GM23338 (cell line): ENCODE measurements around the gene GBX1. TPM values are rescaled to one million over a fixed set of nuclear protein-coding genes. Genes with fewer than 3 reads are reported as not detected.

Experiments used
- ATAC-seq: fragments of 200-7000 bp; cut with Tn5 transposase; 3 replicates; pipeline ENCODE4 v1.9.1; 2020
- DNase-seq: peaks from one replicate; pipeline ENCODE4 v3.0.0-alpha.2; 2015; ENCODE audit warnings: low spot score
- H2AFZ ChIP-seq: fragments of 200-600 bp; sonication (generic); 2 replicates; pipeline ENCODE4 v1.8.0; 2016; ENCODE audit warnings: antibody characterized with exemption, mild to moderate bottlenecking, moderate library complexity
- H3F3A ChIP-seq: fragments of 200-600 bp; sonication (generic); replicated peaks from 2 replicates; pipeline ENCODE4 v1.8.0; 2017; ENCODE audit warnings: antibody characterized with exemption, mixed run types, low read depth
- H3K27ac ChIP-seq: fragments of 200-600 bp; sonication (generic); 2 replicates; pipeline ENCODE4 v1.6.1; 2016; ENCODE audit warnings: low read depth
- H3K27me3 ChIP-seq: fragments of 200-600 bp; sonication (generic); 2 replicates; pipeline ENCODE4 v1.8.0; 2016; ENCODE audit warnings: mild to moderate bottlenecking, mixed run types, moderate library complexity; ENCODE audit not compliant: insufficient read depth
- H3K36me3 ChIP-seq: fragments of 200-600 bp; sonication (generic); 2 replicates; pipeline ENCODE4 v1.8.0; 2016; ENCODE audit warnings: mild to moderate bottlenecking; ENCODE audit not compliant: insufficient read depth
- H3K4me1 ChIP-seq: fragments of 200-600 bp; sonication (generic); 2 replicates; pipeline ENCODE4 v1.8.0; 2016; ENCODE audit warnings: mild to moderate bottlenecking, moderate library complexity; ENCODE audit not compliant: insufficient read depth
- H3K4me2 ChIP-seq: fragments of 200-600 bp; sonication (generic); 2 replicates; pipeline ENCODE4 v1.7.1; 2017; ENCODE audit warnings: mixed run types
- H3K4me3 ChIP-seq: fragments of 200-600 bp; sonication (generic); 2 replicates; pipeline ENCODE4 v1.6.1; 2016; ENCODE audit warnings: mixed run types
- H3K79me2 ChIP-seq: fragments of 200-600 bp; sonication (generic); replicated peaks from 2 replicates; pipeline ENCODE4 v1.8.0; 2017; ENCODE audit warnings: mild to moderate bottlenecking; ENCODE audit not compliant: insufficient read depth
- H3K9me2 ChIP-seq: fragments of 200-600 bp; sonication (generic); 2 replicates; pipeline ENCODE4 v1.8.0; 2017; ENCODE audit not compliant: insufficient read depth
- H4K20me1 ChIP-seq: fragments of 200-600 bp; sonication (generic); replicated peaks from 2 replicates; pipeline ENCODE4 v1.8.0; 2017; ENCODE audit warnings: mild to moderate bottlenecking; ENCODE audit not compliant: insufficient read depth
- H3K27ac Mint-ChIP-seq: 2 replicates; pipeline ENCODE4 v1.8.0; 2020; ENCODE audit warnings: inconsistent platforms, mild to moderate bottlenecking, moderate library complexity, mixed read lengths
- H3K27me3 Mint-ChIP-seq: 3 replicates; pipeline ENCODE4 v1.8.0; 2022; ENCODE audit warnings: low read depth, mild to moderate bottlenecking, moderate library complexity, mixed read lengths, inconsistent platforms; ENCODE audit not compliant: insufficient read depth, poor library complexity
- H3K36me3 Mint-ChIP-seq: 3 replicates; pipeline ENCODE4 v1.8.0; 2021; ENCODE audit warnings: low read depth, mild to moderate bottlenecking, inconsistent platforms, moderate library complexity, mixed read lengths
- H3K4me1 Mint-ChIP-seq: 3 replicates; pipeline ENCODE4 v1.8.0; 2020; ENCODE audit warnings: mild to moderate bottlenecking, inconsistent platforms, mixed read lengths
- H3K4me3 Mint-ChIP-seq: 3 replicates; pipeline ENCODE4 v1.8.0; 2021; ENCODE audit warnings: moderate library complexity, mild to moderate bottlenecking, inconsistent platforms, mixed read lengths
- H3K9me3 Mint-ChIP-seq: 3 replicates; pipeline ENCODE4 v1.8.0; 2020; ENCODE audit warnings: moderate library complexity, mild to moderate bottlenecking, inconsistent platforms, mixed read lengths
- CREB1 ChIP-seq: fragments of 250-450 bp; sonication (Bioruptor Pico); IDR thresholded peaks from 2 replicates; pipeline ENCODE4 v1.5.0; 2020; ENCODE audit warnings: low read depth, mild to moderate bottlenecking, moderate library complexity
- EZH2 ChIP-seq: fragments of 200-600 bp; sonication (generic); IDR thresholded peaks from one replicate; pipeline ENCODE4 v1.8.0; 2017; ENCODE audit warnings: antibody characterized with exemption, mild to moderate bottlenecking, low read depth; ENCODE audit not compliant: unreplicated experiment
- EZH2phosphoT487 ChIP-seq: fragments of 200-600 bp; sonication (generic); IDR thresholded peaks from one replicate; pipeline ENCODE4 v1.8.1; 2018; ENCODE audit warnings: antibody characterized with exemption; ENCODE audit not compliant: unreplicated experiment
- JUNB ChIP-seq: IDR thresholded peaks from one replicate; pipeline ENCODE4 v1.6.1; 2016; ENCODE audit warnings: antibody characterized with exemption; ENCODE audit not compliant: unreplicated experiment
- NANOG ChIP-seq: IDR thresholded peaks from 2 replicates; pipeline ENCODE4 v1.6.1; 2016; ENCODE audit warnings: antibody characterized with exemption, borderline replicate concordance
- POLR2AphosphoS5 ChIP-seq: IDR thresholded peaks from 2 replicates; pipeline ENCODE4 v1.6.1; 2016; ENCODE audit warnings: antibody characterized with exemption, low read depth
- STAT1 ChIP-seq: IDR thresholded peaks from one replicate; pipeline ENCODE4 v1.6.1; 2016; ENCODE audit warnings: antibody characterized with exemption; ENCODE audit not compliant: unreplicated experiment
- ZNF114 ChIP-seq: fragments of 250-450 bp; sonication (Bioruptor Pico); IDR thresholded peaks from 2 replicates; pipeline ENCODE4 v1.5.0; 2020; ENCODE audit warnings: mild to moderate bottlenecking, moderate library complexity
- ZNF331 ChIP-seq: fragments of 250-450 bp; sonication (Bioruptor Pico); IDR thresholded peaks from 2 replicates; pipeline ENCODE4 v1.5.0; 2020; ENCODE audit warnings: low read depth, mild to moderate bottlenecking, moderate library complexity
- polyA plus RNA-seq: library from polyadenylated mRNA; unstranded; fragments of >200 nt; fragmentation: Nextera tagmentation; extraction: Ambion mirVana; gene quantifications from 2 replicates; pipeline ENCODE4 v1.2.1, GENCODE V29; 2016
- total RNA-seq: library from RNA; depleted of rRNA; stranded (reverse); fragments of >200 nt; shearing (Covaris generic); gene quantifications from 2 replicates; pipeline ENCODE4 v1.2.3, GENCODE V29; 2014
- TF ChIP-seq, protein P1 (sequence below): IDR thresholded peaks from one replicate; pipeline ENCODE4 v1.6.1; 2018; ENCODE audit warnings: antibody characterized with exemption; ENCODE audit not compliant: unreplicated experiment
- TF ChIP-seq, protein P2 (sequence below): fragments of 250-450 bp; sonication (Bioruptor Pico); IDR thresholded peaks from 2 replicates; pipeline ENCODE4 v1.5.0; 2020; ENCODE audit warnings: mild to moderate bottlenecking, moderate library complexity
- TF ChIP-seq, protein P3 (sequence below): IDR thresholded peaks from 2 replicates; pipeline ENCODE4 v1.6.1; 2016; ENCODE audit warnings: antibody characterized with exemption
- TF ChIP-seq, protein P4 (sequence below), 2 experiments: fragments of 200-600 bp in 1 of 2; sonication (generic) in 1 of 2; conservative IDR thresholded peaks; 2 replicates each; pipeline versions ENCODE4 v1.5.1 to v1.6.1; 2016 to 2017; ENCODE audit warnings: antibody characterized with exemption in 2 of 2, low read depth in 2 of 2, mild to moderate bottlenecking in 2 of 2, moderate library complexity in 1 of 2

Gene GBX1
- total and polyA plus RNA-seq, 2 experiments from 2014 or later = 0.24 TPM; not detected in 1

DNA sequence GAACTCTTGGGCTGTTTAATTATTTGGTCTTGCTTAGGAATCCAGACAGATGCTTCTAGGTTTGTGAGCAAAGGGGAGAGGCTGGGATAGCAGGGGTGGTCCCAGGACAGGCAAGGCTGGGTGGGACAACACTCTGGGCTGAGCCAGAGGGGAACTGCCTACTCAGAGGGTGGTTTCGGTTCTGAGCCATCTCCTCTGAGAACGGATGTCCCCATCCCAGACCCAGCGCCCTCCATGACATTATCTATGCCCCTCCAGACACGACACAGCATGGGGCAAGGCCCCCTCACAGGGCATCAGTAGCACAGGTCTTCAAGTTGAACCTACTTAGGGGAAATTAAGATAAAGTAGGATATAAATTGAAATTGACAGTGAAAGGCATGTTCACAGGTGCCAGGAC is 12.5 kb upstream of the GBX1 start:
- ATAC-seq (no peak), DNase-seq (no peak)
- Mint-ChIP-seq H3K27me3 (peaks cover 16% of the 10 kb centered on the region), H3K27ac (no peak overlapping the region), H3K4me1 (peaks cover 12% of the 10 kb centered on the region), H3K9me3 (peaks cover 6% of the 10 kb centered on the region; the same call in 2 of the 3 replicates), H3K4me3 (no peak overlapping the region), H3K36me3 (no peaks in the 10 kb centered on the region)
- Histone ChIP-seq H3K36me3 (no peaks in the 10 kb centered on the region), H2AFZ (no peak overlapping the region), H3K27me3 (peaks cover 14% of the 10 kb centered on the region), H3K9me2 (0 out of 2 replicates have a peak, but pooled peaks cover 5% of the 10 kb centered on the region), H3K4me2 (no peak overlapping the region), H3K4me3 (no peak overlapping the region), H3K79me2 (no peaks in the 10 kb centered on the region), H3F3A (no peaks in the 10 kb centered on the region), H4K20me1 (no peaks in the 10 kb centered on the region), H3K27ac (no peak overlapping the region), H3K4me1 (no peaks in the 10 kb centered on the region)
- TF ChIP-seq, protein P1, sequence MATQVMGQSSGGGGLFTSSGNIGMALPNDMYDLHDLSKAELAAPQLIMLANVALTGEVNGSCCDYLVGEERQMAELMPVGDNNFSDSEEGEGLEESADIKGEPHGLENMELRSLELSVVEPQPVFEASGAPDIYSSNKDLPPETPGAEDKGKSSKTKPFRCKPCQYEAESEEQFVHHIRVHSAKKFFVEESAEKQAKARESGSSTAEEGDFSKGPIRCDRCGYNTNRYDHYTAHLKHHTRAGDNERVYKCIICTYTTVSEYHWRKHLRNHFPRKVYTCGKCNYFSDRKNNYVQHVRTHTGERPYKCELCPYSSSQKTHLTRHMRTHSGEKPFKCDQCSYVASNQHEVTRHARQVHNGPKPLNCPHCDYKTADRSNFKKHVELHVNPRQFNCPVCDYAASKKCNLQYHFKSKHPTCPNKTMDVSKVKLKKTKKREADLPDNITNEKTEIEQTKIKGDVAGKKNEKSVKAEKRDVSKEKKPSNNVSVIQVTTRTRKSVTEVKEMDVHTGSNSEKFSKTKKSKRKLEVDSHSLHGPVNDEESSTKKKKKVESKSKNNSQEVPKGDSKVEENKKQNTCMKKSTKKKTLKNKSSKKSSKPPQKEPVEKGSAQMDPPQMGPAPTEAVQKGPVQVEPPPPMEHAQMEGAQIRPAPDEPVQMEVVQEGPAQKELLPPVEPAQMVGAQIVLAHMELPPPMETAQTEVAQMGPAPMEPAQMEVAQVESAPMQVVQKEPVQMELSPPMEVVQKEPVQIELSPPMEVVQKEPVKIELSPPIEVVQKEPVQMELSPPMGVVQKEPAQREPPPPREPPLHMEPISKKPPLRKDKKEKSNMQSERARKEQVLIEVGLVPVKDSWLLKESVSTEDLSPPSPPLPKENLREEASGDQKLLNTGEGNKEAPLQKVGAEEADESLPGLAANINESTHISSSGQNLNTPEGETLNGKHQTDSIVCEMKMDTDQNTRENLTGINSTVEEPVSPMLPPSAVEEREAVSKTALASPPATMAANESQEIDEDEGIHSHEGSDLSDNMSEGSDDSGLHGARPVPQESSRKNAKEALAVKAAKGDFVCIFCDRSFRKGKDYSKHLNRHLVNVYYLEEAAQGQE = no peak
- TF ChIP-seq, protein P2, sequence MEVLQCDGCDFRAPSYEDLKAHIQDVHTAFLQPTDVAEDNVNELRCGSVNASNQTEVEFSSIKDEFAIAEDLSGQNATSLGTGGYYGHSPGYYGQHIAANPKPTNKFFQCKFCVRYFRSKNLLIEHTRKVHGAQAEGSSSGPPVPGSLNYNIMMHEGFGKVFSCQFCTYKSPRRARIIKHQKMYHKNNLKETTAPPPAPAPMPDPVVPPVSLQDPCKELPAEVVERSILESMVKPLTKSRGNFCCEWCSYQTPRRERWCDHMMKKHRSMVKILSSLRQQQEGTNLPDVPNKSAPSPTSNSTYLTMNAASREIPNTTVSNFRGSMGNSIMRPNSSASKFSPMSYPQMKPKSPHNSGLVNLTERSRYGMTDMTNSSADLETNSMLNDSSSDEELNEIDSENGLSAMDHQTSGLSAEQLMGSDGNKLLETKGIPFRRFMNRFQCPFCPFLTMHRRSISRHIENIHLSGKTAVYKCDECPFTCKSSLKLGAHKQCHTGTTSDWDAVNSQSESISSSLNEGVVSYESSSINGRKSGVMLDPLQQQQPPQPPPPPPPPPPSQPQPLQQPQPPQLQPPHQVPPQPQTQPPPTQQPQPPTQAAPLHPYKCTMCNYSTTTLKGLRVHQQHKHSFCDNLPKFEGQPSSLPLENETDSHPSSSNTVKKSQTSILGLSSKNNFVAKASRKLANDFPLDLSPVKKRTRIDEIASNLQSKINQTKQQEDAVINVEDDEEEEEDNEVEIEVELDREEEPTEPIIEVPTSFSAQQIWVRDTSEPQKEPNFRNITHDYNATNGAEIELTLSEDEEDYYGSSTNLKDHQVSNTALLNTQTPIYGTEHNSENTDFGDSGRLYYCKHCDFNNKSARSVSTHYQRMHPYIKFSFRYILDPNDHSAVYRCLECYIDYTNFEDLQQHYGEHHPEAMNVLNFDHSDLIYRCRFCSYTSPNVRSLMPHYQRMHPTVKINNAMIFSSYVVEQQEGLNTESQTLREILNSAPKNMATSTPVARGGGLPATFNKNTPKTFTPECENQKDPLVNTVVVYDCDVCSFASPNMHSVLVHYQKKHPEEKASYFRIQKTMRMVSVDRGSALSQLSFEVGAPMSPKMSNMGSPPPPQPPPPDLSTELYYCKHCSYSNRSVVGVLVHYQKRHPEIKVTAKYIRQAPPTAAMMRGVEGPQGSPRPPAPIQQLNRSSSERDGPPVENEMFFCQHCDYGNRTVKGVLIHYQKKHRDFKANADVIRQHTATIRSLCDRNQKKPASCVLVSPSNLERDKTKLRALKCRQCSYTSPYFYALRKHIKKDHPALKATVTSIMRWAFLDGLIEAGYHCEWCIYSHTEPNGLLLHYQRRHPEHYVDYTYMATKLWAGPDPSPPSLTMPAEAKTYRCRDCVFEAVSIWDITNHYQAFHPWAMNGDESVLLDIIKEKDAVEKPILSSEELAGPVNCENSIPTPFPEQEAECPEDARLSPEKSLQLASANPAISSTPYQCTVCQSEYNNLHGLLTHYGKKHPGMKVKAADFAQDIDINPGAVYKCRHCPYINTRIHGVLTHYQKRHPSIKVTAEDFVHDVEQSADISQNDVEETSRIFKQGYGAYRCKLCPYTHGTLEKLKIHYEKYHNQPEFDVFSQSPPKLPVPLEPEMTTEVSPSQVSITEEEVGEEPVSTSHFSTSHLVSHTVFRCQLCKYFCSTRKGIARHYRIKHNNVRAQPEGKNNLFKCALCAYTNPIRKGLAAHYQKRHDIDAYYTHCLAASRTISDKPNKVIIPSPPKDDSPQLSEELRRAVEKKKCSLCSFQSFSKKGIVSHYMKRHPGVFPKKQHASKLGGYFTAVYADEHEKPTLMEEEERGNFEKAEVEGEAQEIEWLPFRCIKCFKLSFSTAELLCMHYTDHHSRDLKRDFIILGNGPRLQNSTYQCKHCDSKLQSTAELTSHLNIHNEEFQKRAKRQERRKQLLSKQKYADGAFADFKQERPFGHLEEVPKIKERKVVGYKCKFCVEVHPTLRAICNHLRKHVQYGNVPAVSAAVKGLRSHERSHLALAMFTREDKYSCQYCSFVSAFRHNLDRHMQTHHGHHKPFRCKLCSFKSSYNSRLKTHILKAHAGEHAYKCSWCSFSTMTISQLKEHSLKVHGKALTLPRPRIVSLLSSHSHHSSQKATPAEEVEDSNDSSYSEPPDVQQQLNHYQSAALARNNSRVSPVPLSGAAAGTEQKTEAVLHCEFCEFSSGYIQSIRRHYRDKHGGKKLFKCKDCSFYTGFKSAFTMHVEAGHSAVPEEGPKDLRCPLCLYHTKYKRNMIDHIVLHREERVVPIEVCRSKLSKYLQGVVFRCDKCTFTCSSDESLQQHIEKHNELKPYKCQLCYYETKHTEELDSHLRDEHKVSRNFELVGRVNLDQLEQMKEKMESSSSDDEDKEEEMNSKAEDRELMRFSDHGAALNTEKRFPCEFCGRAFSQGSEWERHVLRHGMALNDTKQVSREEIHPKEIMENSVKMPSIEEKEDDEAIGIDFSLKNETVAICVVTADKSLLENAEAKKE (CRISPR knock-in tag) = no peak
- TF ChIP-seq POLR2AphosphoS5 (no peak), ZNF114 (CRISPR knock-in tag) (no peak), STAT1 (no peak), ZNF331 (CRISPR knock-in tag) (no peak), NANOG (no peak), JUNB (no peak), CREB1 (CRISPR knock-in tag) (no peak), EZH2phosphoT487 (no peak), EZH2 (no peak)
- TF ChIP-seq, protein P3, sequence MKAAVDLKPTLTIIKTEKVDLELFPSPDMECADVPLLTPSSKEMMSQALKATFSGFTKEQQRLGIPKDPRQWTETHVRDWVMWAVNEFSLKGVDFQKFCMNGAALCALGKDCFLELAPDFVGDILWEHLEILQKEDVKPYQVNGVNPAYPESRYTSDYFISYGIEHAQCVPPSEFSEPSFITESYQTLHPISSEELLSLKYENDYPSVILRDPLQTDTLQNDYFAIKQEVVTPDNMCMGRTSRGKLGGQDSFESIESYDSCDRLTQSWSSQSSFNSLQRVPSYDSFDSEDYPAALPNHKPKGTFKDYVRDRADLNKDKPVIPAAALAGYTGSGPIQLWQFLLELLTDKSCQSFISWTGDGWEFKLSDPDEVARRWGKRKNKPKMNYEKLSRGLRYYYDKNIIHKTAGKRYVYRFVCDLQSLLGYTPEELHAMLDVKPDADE = no peak
- TF ChIP-seq, protein P4, sequence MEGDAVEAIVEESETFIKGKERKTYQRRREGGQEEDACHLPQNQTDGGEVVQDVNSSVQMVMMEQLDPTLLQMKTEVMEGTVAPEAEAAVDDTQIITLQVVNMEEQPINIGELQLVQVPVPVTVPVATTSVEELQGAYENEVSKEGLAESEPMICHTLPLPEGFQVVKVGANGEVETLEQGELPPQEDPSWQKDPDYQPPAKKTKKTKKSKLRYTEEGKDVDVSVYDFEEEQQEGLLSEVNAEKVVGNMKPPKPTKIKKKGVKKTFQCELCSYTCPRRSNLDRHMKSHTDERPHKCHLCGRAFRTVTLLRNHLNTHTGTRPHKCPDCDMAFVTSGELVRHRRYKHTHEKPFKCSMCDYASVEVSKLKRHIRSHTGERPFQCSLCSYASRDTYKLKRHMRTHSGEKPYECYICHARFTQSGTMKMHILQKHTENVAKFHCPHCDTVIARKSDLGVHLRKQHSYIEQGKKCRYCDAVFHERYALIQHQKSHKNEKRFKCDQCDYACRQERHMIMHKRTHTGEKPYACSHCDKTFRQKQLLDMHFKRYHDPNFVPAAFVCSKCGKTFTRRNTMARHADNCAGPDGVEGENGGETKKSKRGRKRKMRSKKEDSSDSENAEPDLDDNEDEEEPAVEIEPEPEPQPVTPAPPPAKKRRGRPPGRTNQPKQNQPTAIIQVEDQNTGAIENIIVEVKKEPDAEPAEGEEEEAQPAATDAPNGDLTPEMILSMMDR (conservative IDR thresholded peaks at IDR 0.05; ENCODE audit: low read depth in 2 of 2) = no peak
